Subcutaneous adipose tissue (tissue), 4 donors: ENCODE data around the gene TMEM143. TPM values are rescaled to one million over a fixed set of nuclear protein-coding genes. Genes with fewer than 3 reads are reported as not detected.

Experiments
- total RNA-seq, 4 donors: library from RNA; depleted of rRNA; stranded (reverse); fragments of >200 nt; gene quantifications; one replicate each; pipeline ENCODE4 v1.1.0, GENCODE V29; 2016
- TF ChIP-seq, protein P1 (sequence below): fragments of 450-650 bp; IDR thresholded peaks from one replicate; pipeline ENCODE4 v1.5.1; 2016; ENCODE audit warnings: low read depth, mild to moderate bottlenecking, control low read depth, antibody characterized with exemption, moderate library complexity

TMEM143 gene
- total RNA-seq, 4 donors from 2014 or later: 4.8 to 16.0 (median 7.0) TPM

DNA sequence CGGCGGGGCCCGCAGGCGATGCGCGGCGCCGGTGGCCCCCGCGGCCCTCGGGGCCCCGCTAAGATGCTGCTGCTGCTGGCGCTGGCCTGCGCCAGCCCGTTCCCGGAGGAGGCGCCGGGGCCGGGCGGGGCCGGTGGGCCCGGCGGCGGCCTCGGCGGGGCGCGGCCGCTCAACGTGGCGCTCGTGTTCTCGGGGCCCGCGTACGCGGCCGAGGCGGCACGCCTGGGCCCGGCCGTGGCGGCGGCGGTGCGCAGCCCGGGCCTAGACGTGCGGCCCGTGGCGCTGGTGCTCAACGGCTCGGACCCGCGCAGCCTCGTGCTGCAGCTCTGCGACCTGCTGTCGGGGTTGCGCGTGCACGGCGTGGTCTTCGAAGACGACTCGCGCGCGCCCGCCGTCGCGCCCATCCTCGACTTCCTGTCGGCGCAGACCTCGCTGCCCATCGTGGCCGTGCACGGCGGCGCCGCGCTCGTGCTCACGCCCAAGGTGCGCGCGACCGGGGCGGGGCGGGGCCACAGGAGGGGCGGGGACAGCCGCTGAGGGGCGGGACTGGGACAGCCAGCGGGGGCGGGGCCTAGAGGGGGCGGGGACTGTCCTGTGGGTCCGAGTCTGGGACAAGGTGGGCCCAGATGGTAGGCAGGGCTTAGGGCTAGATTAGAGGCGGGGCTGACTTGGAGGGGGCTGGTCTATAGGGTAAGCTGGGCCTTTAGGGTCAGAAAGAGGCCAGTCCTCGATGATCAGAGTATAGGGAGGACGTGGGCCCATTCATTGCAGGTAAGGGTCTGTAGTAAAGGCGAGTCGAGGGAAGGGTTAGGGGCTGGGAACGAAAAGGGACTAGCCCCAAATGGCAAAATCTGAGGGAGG is 34.9 kb upstream of the TMEM143 start:
- TF ChIP-seq, protein P1, sequence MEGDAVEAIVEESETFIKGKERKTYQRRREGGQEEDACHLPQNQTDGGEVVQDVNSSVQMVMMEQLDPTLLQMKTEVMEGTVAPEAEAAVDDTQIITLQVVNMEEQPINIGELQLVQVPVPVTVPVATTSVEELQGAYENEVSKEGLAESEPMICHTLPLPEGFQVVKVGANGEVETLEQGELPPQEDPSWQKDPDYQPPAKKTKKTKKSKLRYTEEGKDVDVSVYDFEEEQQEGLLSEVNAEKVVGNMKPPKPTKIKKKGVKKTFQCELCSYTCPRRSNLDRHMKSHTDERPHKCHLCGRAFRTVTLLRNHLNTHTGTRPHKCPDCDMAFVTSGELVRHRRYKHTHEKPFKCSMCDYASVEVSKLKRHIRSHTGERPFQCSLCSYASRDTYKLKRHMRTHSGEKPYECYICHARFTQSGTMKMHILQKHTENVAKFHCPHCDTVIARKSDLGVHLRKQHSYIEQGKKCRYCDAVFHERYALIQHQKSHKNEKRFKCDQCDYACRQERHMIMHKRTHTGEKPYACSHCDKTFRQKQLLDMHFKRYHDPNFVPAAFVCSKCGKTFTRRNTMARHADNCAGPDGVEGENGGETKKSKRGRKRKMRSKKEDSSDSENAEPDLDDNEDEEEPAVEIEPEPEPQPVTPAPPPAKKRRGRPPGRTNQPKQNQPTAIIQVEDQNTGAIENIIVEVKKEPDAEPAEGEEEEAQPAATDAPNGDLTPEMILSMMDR: no peak

DNA sequence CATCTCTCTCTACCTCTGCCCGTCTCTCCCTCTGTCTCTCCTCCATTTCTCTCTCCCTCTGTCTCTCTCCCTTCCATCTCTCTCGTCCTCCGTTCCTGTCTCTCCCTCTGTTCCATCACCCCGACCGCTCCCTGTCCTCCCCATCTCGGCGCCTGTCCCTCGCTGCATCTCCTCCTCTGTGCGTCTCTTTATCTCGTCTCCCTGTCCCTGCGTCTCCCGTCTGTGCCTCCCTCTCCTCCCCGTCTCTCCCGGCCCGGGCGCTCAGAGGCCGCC is 34.3 kb upstream of the TMEM143 start:
- TF ChIP-seq, protein P1: no peak

GRCh38 chr19:48397263-48398101 is 33.7 kb upstream of the TMEM143 start:
- TF ChIP-seq, protein P1: no peak

GRCh38 chr19:48396824-48397176 is 33.1 kb upstream of the TMEM143 start:
- TF ChIP-seq, protein P1: no peak

DNA sequence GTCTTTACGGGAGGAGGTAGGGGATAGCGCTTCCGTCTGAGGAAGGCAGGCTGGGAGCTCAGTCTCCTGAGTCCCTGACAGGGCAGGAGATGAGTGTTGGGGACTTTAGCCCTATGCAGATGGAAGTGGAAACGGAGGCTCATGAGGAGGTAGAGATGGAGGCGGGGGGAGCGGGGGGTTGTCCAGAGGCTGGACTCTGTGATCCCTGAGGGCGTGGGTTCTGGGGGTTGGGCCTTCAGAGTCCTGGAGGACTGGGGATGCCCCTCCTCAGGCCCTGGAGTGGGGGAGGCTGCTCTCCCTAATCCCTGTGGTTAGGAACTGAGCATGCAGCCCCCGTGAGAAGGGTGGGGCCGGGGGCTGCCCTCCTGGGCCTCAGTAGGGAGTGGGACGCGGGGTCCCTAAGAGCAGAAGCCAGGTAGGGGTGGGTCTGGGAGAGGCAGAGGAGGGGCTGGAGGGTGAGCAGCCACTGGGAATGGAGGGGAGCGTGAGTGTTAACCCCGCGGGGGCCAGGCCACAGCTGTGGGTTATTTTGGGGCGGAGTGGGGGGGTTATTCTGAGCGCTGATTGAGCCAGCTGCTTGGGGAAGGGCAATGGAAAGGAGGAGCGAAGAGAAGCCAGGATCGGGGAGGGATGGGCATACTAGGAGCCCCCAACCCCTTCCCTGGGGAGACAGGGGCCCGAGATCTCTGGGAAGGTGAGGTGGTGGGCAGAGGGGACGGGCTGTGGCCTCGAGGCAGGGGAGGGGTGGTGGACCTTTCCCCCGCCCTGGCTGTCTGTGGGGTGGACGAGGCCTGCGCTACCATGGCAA is 32.5 kb upstream of the TMEM143 start:
- TF ChIP-seq, protein P1: no peak

DNA sequence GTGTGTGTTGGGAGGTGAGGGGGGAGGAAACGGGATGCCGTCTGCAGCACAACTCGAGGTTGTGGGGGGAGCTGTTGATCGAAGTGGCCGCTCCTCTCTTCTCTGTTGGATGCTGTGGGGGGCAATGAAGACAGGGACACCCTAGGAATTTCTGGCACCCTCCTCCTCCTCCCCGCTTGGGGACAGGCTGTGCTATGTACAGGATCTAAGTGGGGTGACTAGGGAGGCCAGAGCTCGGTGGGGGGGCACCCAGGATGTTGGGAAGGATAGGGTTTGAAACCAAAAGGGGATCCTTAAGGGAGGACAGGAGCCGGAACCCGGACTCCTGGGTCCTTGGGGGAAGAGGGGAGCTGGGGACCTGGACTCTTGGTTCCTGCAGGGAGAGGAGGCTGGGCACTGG is 31.8 kb upstream of the TMEM143 start:
- TF ChIP-seq, protein P1: no peak

- TF ChIP-seq, protein P1: no peak
These were observed 31.4 kb upstream of the TMEM143 start for GRCh38 chr19:48395170-48395455.
